Trophoblast cell (in vitro differentiated cells and primary cell): Measurements from ENCODE around the gene MYLIP.

Experiments used
- DNase-seq, 2 donors: peaks; one replicate each; pipeline ENCODE4 v3.0.0-alpha.2; 2016
- H2AFZ ChIP-seq: 2 replicates; pipeline ENCODE4 v1.6.1; 2013; ENCODE audit warnings: low read length, moderate library complexity, mild to moderate bottlenecking; ENCODE audit not compliant: insufficient read depth, poor library complexity
- H2AK5ac ChIP-seq: 2 replicates; pipeline ENCODE4 v1.6.1; 2013; ENCODE audit warnings: mild to moderate bottlenecking, low read length
- H2BK120ac ChIP-seq: 2 replicates; pipeline ENCODE4 v1.6.1; 2013; ENCODE audit warnings: low read length, mild to moderate bottlenecking, moderate library complexity; ENCODE audit not compliant: insufficient read depth, poor library complexity
- H2BK12ac ChIP-seq: 2 replicates; pipeline ENCODE4 v1.6.1; 2013; ENCODE audit warnings: mild to moderate bottlenecking, low read length, moderate library complexity
- H2BK5ac ChIP-seq: 2 replicates; pipeline ENCODE4 v1.6.1; 2013; ENCODE audit warnings: low read length, low read depth, moderate library complexity, mild to moderate bottlenecking; ENCODE audit not compliant: poor library complexity
- H3K14ac ChIP-seq: 2 replicates; pipeline ENCODE4 v1.6.1; 2013; ENCODE audit warnings: mild to moderate bottlenecking, low read length
- H3K18ac ChIP-seq: 2 replicates; pipeline ENCODE4 v1.6.1; 2013; ENCODE audit warnings: mild to moderate bottlenecking, low read length
- H3K23ac ChIP-seq: 2 replicates; pipeline ENCODE4 v1.6.1; 2013; ENCODE audit warnings: low read length
- H3K27ac ChIP-seq: 2 replicates; pipeline ENCODE4 v1.5.1; 2013; ENCODE audit warnings: low read depth, mild to moderate bottlenecking, inconsistent platforms, low read length, moderate library complexity
- H3K27me3 ChIP-seq: 2 replicates; pipeline ENCODE4 v1.6.1; 2013; ENCODE audit warnings: inconsistent platforms, mild to moderate bottlenecking, low read length, moderate library complexity; ENCODE audit not compliant: insufficient read depth
- H3K36me3 ChIP-seq, 2 experiments: 1 replicate in 1 of 2; 2 replicates in 1 of 2; pipeline ENCODE4 v1.6.1; 2013; ENCODE audit warnings: low read length in 2 of 2, mild to moderate bottlenecking in 2 of 2, moderate library complexity in 1 of 2; ENCODE audit not compliant: insufficient read depth in 2 of 2, control insufficient read depth in 1 of 2
- H3K4ac ChIP-seq: 2 replicates; pipeline ENCODE4 v1.6.1; 2013; ENCODE audit warnings: low read depth, mild to moderate bottlenecking, low read length, moderate library complexity
- H3K4me1 ChIP-seq, 2 experiments: 1 replicate in 1 of 2; 2 replicates in 1 of 2; pipeline ENCODE4 v1.6.1; 2013; ENCODE audit warnings: low read length in 2 of 2, mild to moderate bottlenecking in 2 of 2, moderate library complexity in 1 of 2; ENCODE audit not compliant: insufficient read depth in 2 of 2, control insufficient read depth in 1 of 2
- H3K4me2 ChIP-seq: 2 replicates; pipeline ENCODE4 v1.6.1; 2013; ENCODE audit warnings: inconsistent platforms, mild to moderate bottlenecking, low read length, moderate library complexity
- H3K4me3 ChIP-seq: 2 replicates; pipeline ENCODE4 v1.5.1; 2013; ENCODE audit warnings: mild to moderate bottlenecking, low read depth, low read length, inconsistent platforms
- H3K79me1 ChIP-seq: one replicate; pipeline ENCODE4 v1.6.1; 2013; ENCODE audit warnings: low read length
- H3K79me2 ChIP-seq: 2 replicates; pipeline ENCODE4 v1.6.1; 2013; ENCODE audit warnings: low read length, mild to moderate bottlenecking; ENCODE audit not compliant: control insufficient read depth, insufficient read depth, poor library complexity
- H3K9ac ChIP-seq: 2 replicates; pipeline ENCODE4 v1.6.1; 2013; ENCODE audit warnings: mild to moderate bottlenecking, low read length
- H3K9me3 ChIP-seq: 2 replicates; pipeline ENCODE4 v1.6.1; 2013; ENCODE audit warnings: low read depth, mild to moderate bottlenecking, control low read depth, inconsistent platforms, low read length; ENCODE audit not compliant: insufficient read depth
- H4K12ac ChIP-seq: 2 replicates; pipeline ENCODE4 v1.6.1; 2013; ENCODE audit warnings: low read depth, mild to moderate bottlenecking, low read length, moderate library complexity
- H4K8ac ChIP-seq: 2 replicates; pipeline ENCODE4 v1.6.1; 2013; ENCODE audit warnings: low read depth, mild to moderate bottlenecking, low read length, moderate library complexity
- H4K91ac ChIP-seq: one replicate; pipeline ENCODE4 v1.6.1; 2013; ENCODE audit warnings: low read depth, mild to moderate bottlenecking, low read length, moderate library complexity
- WGBS: extraction: QIAGEN DNeasy Blood & Tissue Kit; methylation state at CpG from one replicate; pipeline ENCODE4 v1.1.7; 2013; ENCODE audit warnings: missing lambda C conversion rate; ENCODE audit not compliant: insufficient read length, insufficient coverage; ENCODE audit errors: extremely low coverage; 5-methylcytosine and 5-hydroxymethylcytosine counted together

The MYLIP gene

DNA sequence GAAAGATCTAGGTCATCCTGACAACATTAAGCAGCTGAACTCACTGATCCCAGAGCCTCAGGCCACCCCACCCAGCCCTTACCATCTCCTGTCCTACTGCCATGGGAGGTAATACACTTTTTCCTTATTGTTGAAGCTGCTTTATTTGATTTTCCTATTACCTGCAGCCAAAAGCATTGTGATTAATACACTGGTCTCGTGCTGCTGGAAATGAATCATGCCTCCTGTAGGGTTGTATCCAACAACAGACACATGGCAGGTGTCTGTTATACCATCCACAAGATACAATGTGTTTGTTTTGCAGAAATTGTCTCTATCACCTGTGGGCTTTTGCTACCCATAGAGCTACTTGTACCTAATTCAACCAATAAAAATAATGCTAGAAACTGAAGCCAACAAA lies 34.2 kb downstream of the MYLIP start:
- Histone ChIP-seq H2BK12ac (no peak overlapping the region), H3K4me1 (peaks cover 0 to 3% of the 10 kb centered on the region in 2 experiments), H3K36me3 (no peaks in the 10 kb centered on the region), H3K9ac (no peak overlapping the region), H3K79me2 (no peaks in the 10 kb centered on the region), H2BK120ac (no peak overlapping the region), H3K4ac (no peak overlapping the region), H3K4me3 (no peak overlapping the region), H3K18ac (no peak overlapping the region), H3K23ac (no peak overlapping the region), H3K79me1 (peaks cover 2% of the 10 kb centered on the region), H3K27me3 (no peaks in the 10 kb centered on the region), H4K8ac (no peak overlapping the region), H3K9me3 (no peaks in the 10 kb centered on the region), H4K12ac (no peak overlapping the region), H3K4me2 (no peak overlapping the region), H2AK5ac (no peak overlapping the region), H4K91ac (no peak overlapping the region), H3K27ac (no peak overlapping the region), H2BK5ac (no peak overlapping the region), H3K14ac (no peak overlapping the region), H2AFZ (no peak overlapping the region)
- no CpG with 5 or more reads among the region's 1 CpG for WGBS
- DNase-seq = no peak

- Histone ChIP-seq H3K4me2 (no peak overlapping the region), H3K27me3 (no peaks in the 10 kb centered on the region), H3K9me3 (no peaks in the 10 kb centered on the region), H4K8ac (no peak overlapping the region), H4K91ac (no peak overlapping the region), H2BK120ac (no peak overlapping the region), H3K36me3 (no peaks in the 10 kb centered on the region), H3K9ac (no peak overlapping the region), H2BK5ac (no peak overlapping the region), H3K23ac (no peak overlapping the region), H2AK5ac (no peak overlapping the region), H2AFZ (no peak overlapping the region), H3K79me1 (peaks cover 6% of the 10 kb centered on the region), H3K4me1 (peaks cover 4 to 8% of the 10 kb centered on the region in 2 experiments), H4K12ac (no peak overlapping the region), H3K4me3 (no peak overlapping the region), H3K14ac (no peak overlapping the region), H3K18ac (no peak overlapping the region), H2BK12ac (no peak overlapping the region), H3K79me2 (no peaks in the 10 kb centered on the region), H3K27ac (no peak overlapping the region), H3K4ac (no peak overlapping the region)
- no peak for DNase-seq
- no CpG with 5 or more reads among the region's 2 CpGs for WGBS
Observed at GRCh38 chr6:16163535-16164300, 34.8 kb downstream of the MYLIP start.

- no peak overlapping the region for H4K12ac ChIP-seq
- H4K8ac ChIP-seq = no peak overlapping the region
- H3K4me2 ChIP-seq = no peak overlapping the region
- H3K36me3 ChIP-seq = no peaks in the 10 kb centered on the region
- no peak overlapping the region for H3K23ac ChIP-seq
- H3K27me3 ChIP-seq = no peaks in the 10 kb centered on the region
- no peak overlapping the region for H2BK5ac ChIP-seq
- no peak overlapping the region for H3K27ac ChIP-seq
- H3K9me3 ChIP-seq = no peaks in the 10 kb centered on the region
- H4K91ac ChIP-seq = peak overlapping the region; percentile 58
- no peak overlapping the region for H3K14ac ChIP-seq
- peak overlapping the region; percentile 48 for H3K18ac ChIP-seq
- peaks cover 7% of the 10 kb centered on the region for H3K79me1 ChIP-seq
- no peak overlapping the region for H2AFZ ChIP-seq
- H2BK120ac ChIP-seq = peak overlapping the region; percentile 47
- H2AK5ac ChIP-seq = no peak overlapping the region
- no peak overlapping the region for H3K4me3 ChIP-seq
- peak overlapping the region; percentile 5 for H2BK12ac ChIP-seq
- no peak overlapping the region for H3K9ac ChIP-seq
- no peak for DNase-seq
- H3K4me1 ChIP-seq = peaks cover 4 to 9% of the 10 kb centered on the region in 2 experiments
- WGBS = no CpG with 5 or more reads among the region's 5 CpGs
- peak overlapping the region; percentile 31 for H3K4ac ChIP-seq
- no peaks in the 10 kb centered on the region for H3K79me2 ChIP-seq
Observed at GRCh38 chr6:16165641-16166040, 36.8 kb downstream of the MYLIP start.

GRCh38 chr6:16166871-16167608 lies 38.2 kb downstream of the MYLIP start:
- H3K14ac ChIP-seq = no peak overlapping the region
- H2BK12ac ChIP-seq = no peak overlapping the region
- WGBS = no CpG with 5 or more reads among the region's 4 CpGs
- no peak overlapping the region for H4K12ac ChIP-seq
- H3K4me2 ChIP-seq = no peak overlapping the region
- peaks cover 7% of the 10 kb centered on the region for H3K79me1 ChIP-seq
- no peak overlapping the region for H3K18ac ChIP-seq
- H3K23ac ChIP-seq = no peak overlapping the region
- no peak overlapping the region for H3K4me3 ChIP-seq
- H2AK5ac ChIP-seq = no peak overlapping the region
- H4K91ac ChIP-seq = no peak overlapping the region
- H3K79me2 ChIP-seq = no peaks in the 10 kb centered on the region
- no peaks in the 10 kb centered on the region for H3K27me3 ChIP-seq
- no peaks in the 10 kb centered on the region for H3K36me3 ChIP-seq
- no peaks in the 10 kb centered on the region for H3K9me3 ChIP-seq
- H3K4ac ChIP-seq = no peak overlapping the region
- H4K8ac ChIP-seq = no peak overlapping the region
- peak overlapping the region; percentile 70 for H3K27ac ChIP-seq
- H2AFZ ChIP-seq = no peak overlapping the region
- H2BK5ac ChIP-seq = no peak overlapping the region
- no peak overlapping the region for H3K9ac ChIP-seq
- no peak for DNase-seq
- H3K4me1 ChIP-seq = peaks cover 4 to 9% of the 10 kb centered on the region in 2 experiments
- no peak overlapping the region for H2BK120ac ChIP-seq
